Measurements from ENCODE around the gene DENND1A.

DNA sequence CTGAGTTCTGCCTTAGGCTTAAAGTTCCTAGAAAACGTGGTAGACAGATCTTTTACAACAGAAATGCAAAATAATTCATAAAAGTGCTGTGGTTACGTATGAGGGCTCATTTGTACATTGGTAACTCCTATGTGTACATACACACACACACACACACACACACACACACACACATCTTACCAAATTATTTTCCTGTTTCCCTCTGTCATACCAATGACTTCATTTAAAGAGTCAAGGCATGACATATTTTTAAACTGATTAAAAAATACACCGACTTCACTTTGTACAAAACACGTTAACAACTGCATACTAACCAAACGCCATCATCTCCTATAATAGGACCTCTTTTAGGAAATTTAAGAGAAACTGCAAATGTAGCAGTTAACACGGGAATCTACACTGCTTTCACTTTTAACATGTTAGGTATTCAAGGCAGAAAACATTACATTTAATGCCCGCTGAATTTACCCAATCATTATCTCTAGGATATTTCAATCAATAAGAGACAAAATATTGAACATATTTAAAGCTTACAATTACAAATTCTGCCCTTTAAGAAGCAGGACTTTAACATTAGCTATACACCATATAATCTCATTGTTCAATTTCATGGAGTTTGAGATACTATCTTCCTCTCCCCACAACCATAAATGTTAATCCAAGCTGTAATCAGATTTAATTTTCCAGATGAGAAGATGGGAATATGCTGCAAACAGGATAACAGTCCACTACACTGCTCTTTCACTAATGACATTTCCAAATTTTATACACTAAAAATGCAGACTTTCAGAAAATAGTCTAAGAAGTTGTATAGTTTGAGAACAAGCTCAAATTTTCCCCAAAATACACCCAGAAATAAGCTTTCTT lies 133.1 kb downstream of the DENND1A start:
- no peak for TF ChIP-seq CTCF (conservative IDR thresholded peaks at IDR 0.05; ENCODE audit: low read length)
- no peak for TF ChIP-seq EZH2phosphoT487 (IDR thresholded peaks at IDR 0.05; ENCODE audit: borderline replicate concordance)
